A375 (cell line): ENCODE data around the gene SLC5A1. TPM values are rescaled to one million over a fixed set of nuclear protein-coding genes. Genes with fewer than 3 reads are reported as not detected.

Experiments used
- small RNA-seq: library from RNA; depleted of rRNA; stranded (forward); fragments of <200 nt; gene quantifications from one replicate; pipeline ENCODE3, GENCODE V24; 2014
- total RNA-seq: library from RNA; depleted of rRNA; stranded (reverse); fragments of >200 nt; shearing (Covaris generic); gene quantifications from 2 replicates; pipeline ENCODE4 v1.2.3, GENCODE V29; 2014; rRNA removed

Gene SLC5A1
- total RNA-seq = not detected in 2 replicates

DNA sequence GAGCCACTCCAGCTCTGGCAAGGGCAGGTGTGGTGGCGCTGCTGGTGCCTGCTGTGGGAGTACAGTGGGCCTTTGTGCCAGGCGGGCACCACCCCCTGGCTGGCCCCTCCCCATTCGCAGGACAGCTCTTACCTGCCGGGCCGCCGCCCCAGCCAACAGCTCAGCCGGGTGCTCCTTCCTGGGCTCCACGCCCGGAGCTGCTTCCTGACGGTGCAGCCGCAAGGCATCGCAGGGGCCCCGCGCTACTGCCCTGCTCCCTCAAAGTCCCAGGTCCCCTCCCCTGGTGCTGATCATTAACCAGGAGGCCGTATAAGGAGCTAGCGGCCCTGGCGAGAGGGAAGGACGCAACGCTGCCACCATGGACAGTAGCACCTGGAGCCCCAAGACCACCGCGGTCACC lies at the start of gene SLC5A1:
SLC5A1 (plus strand) TSS at position 338 of the 400 bp plus-strand sequence; CDS start at position 359, 21 bp downstream.

DNA sequence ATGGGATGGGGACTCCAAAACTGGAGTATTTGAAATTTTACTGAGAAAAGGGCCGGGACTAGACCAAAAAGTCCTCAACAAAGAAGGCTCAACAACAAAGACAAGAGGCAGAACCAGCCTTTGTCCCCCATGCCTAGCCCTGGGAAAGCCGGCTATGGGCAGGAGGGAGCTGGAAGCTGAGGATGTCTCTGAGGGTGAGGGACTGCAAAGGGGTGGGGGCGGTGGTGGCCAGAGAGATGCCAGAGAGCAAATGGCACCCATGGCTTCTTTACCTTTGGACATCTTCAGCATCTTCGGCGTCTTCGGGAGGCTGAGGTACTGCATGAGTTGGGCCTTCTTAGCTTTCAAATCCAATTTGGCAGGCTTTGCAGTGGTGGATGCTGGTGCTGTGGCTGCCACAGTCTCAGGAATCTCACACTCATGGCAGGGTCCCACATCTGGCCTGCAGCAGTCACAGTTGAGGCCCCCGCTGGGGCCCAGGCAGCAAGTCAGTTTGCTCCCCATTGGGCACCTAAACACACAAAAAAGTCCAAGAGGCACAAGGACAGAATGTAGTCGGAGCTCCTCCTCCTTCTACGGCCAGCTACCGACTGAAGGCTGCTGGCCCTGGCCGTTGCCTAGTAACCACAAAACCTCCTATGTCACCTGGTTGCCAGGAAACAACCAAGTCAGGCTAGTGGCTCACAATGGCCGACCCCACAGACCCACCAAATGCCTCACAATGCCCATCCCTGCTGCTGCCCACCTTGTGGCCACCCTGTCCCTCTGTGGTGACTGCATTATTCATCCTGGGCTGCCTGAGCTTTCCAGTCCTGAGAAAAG lies 115.9 kb downstream of the SLC5A1 start, which contains the start of gene C22orf42:
C22orf42 (minus strand) TSS at position 592 of the 822 bp plus-strand sequence; CDS start at position 504, 88 bp downstream.

Small RNA genes lying within 50 kb of the gene (small RNA-seq; reads per million reads assigned to genes)
- gene AP1B1P2 = not detected

Other genes with a start within 250 kb of the SLC5A1 start
- 43.4 and 44.7 TPM in 2 replicates for gene YWHAH, start 98.7 kb upstream of the SLC5A1 start, total RNA-seq
- gene C22orf42, start 116.0 kb downstream of the SLC5A1 start, total RNA-seq = not detected in 2 replicates
- gene RFPL2, start 161.8 kb downstream of the SLC5A1 start, total RNA-seq = not detected in 2 replicates
- 0.05 TPM in 1 of 2 replicates, not detected in the other for gene SLC5A4, start 212.1 kb downstream of the SLC5A1 start, total RNA-seq